BLaER1 (cell line): ENCODE measurements around the gene XAB2.
"Not testable (repeated sequence)": the region's sequence is repeated elsewhere in the genome, so short reads cannot be mapped to it uniquely, and the experiment has no call there.

ENCODE experiments used
- H3K27ac ChIP-seq: shearing (Covaris generic); formaldehyde crosslinking; 2 replicates; pipeline ENCODE4 v1.8.1; 2022
- H3K27me3 ChIP-seq: shearing (Covaris generic); formaldehyde crosslinking; 2 replicates; pipeline ENCODE4 v1.8.1; 2022
- H3K36me3 ChIP-seq: shearing (Covaris generic); formaldehyde crosslinking; 2 replicates; pipeline ENCODE4 v1.8.1; 2022
- H3K4me1 ChIP-seq: shearing (Covaris generic); formaldehyde crosslinking; 2 replicates; pipeline ENCODE4 v1.8.1; 2022
- H3K4me2 ChIP-seq: shearing (Covaris generic); formaldehyde crosslinking; 2 replicates; pipeline ENCODE4 v1.8.1; 2022
- H3K4me3 ChIP-seq: shearing (Covaris generic); formaldehyde crosslinking; 2 replicates; pipeline ENCODE4 v1.8.1; 2022
- H3K9ac ChIP-seq: shearing (Covaris generic); formaldehyde crosslinking; 2 replicates; pipeline ENCODE4 v1.8.1; 2022
- H3K9me3 ChIP-seq: shearing (Covaris generic); formaldehyde crosslinking; 2 replicates; pipeline ENCODE4 v1.8.1; 2022
- H4K20me1 ChIP-seq: shearing (Covaris generic); formaldehyde crosslinking; 2 replicates; pipeline ENCODE4 v1.8.1; 2022
- Cebpa-rat ChIP-seq: shearing (Covaris generic); IDR thresholded peaks from 2 replicates; pipeline ENCODE4 v1.8.1; 2022

Gene XAB2

DNA sequence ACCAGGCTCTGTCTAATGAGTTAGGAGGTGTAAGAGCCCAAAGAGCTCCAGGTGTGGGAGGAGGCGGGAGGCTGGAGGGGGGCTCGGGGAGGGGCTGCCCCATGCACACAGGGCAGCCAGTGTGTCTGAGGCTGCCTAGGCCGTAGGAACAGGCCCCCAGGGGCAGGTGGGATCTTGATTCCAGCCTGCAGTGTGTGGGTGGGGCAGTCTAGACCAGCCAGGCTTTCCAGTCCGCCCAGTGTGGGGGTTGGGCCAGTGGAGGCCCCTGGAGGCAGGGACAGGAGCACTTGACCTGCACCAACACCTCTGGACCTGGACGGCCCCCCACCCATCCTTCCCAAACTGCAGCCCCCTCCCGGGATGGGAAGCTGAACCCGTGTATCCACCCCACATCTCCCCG is 39.1 kb downstream of the XAB2 start:
- H3K4me1 ChIP-seq, result no peaks in the 10 kb centered on the region
- no peaks in the 10 kb centered on the region for H4K20me1 ChIP-seq
- H3K9ac ChIP-seq, result no peak overlapping the region
- peaks cover 12% of the 10 kb centered on the region; the same call in 1 of the 2 replicates for H3K27me3 ChIP-seq
- TF ChIP-seq Cebpa-rat, result no peak
- no peak overlapping the region for H3K4me3 ChIP-seq
- H3K27ac ChIP-seq, result no peak overlapping the region
- no peak overlapping the region for H3K4me2 ChIP-seq
- H3K9me3 ChIP-seq, result no peaks in the 10 kb centered on the region
- H3K36me3 ChIP-seq, result no peaks in the 10 kb centered on the region

DNA sequence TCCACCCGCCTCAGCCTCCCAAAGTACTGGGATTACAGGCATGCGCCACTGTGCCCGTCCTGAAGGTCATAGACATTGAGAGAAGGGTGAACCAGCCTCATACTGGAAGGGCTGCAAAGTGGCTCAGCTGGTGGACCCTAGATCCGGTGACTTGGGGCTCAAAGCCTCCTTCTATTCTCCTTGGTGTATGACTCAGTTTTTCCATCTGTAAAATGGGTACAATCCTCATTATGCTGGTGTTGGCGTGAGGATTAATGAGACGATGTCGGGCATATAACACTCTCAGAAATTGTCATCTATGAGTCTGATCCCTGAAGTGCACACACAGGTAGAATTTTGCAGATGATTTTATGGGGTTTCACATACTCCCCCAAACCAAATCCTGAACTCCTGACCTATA is 39.5 kb downstream of the XAB2 start:
- no peaks in the 10 kb centered on the region for H3K9me3 ChIP-seq
- H3K36me3 ChIP-seq, result no peaks in the 10 kb centered on the region
- H3K27me3 ChIP-seq, result peaks cover 8% of the 10 kb centered on the region; the same call in 1 of the 2 replicates
- no peak overlapping the region for H3K9ac ChIP-seq
- no peak overlapping the region for H3K4me3 ChIP-seq
- H3K4me1 ChIP-seq, result no peaks in the 10 kb centered on the region
- TF ChIP-seq Cebpa-rat, result no peak
- H3K27ac ChIP-seq, result no peak overlapping the region
- no peaks in the 10 kb centered on the region for H4K20me1 ChIP-seq
- H3K4me2 ChIP-seq, result no peak overlapping the region

DNA sequence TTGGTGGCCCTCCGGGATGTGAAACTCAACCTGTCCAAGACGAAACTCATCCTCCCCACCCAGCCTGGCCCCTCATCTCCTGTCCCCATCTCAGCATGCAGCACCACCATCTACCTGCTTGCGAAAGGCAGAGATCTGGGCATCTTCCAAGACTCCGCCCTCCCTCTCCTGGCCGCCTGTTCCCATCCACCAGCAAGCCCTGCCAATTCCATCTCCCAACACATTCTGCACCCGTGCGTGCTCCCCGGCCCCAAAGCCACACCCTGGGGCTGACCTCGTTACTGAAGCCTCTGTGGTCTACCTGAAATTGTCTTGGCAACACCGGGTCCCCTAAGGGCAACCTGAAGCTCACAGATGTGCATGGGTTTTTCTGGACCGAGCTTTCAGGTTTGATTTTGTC is 46.9 kb downstream of the XAB2 start:
- H3K27me3 ChIP-seq, result no peaks in the 10 kb centered on the region

DNA sequence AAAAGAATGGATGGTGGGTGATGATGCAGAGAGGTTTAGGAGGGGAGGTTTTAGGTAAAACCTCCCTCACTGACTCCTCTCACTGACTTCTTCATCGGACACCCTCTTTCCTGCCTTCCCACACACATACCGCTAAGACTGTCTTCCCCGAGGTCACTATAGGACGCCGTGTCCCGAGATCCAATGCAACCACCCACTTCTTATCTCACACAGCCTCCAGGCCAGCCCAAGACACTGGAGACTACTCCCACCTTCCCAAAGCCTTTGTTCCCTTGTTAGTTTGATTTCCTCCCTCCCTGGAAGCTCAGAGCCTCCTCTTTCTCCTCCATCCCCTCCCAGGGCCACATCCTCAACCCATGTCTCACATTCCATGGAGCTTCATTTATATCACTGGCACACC is 50.2 kb downstream of the XAB2 start:
- Histone ChIP-seq H3K9ac (no peak overlapping the region), H3K27me3 (no peaks in the 10 kb centered on the region), H3K4me3 (no peak overlapping the region), H3K36me3 (no peaks in the 10 kb centered on the region), H4K20me1 (no peaks in the 10 kb centered on the region), H3K4me2 (no peak overlapping the region), H3K9me3 (no peaks in the 10 kb centered on the region), H3K4me1 (no peaks in the 10 kb centered on the region), H3K27ac (no peak overlapping the region)
- TF ChIP-seq Cebpa-rat, result no peak

More for the DNA sequence above, 46.9 kb downstream of the XAB2 start:
- no peak overlapping the region for H3K4me3 ChIP-seq
- H3K4me1 ChIP-seq, result no peaks in the 10 kb centered on the region
- H3K4me2 ChIP-seq, result no peak overlapping the region
- H3K9me3 ChIP-seq, result no peaks in the 10 kb centered on the region
- H3K27ac ChIP-seq, result no peak overlapping the region
- H4K20me1 ChIP-seq, result no peaks in the 10 kb centered on the region
- no peaks in the 10 kb centered on the region for H3K36me3 ChIP-seq
- TF ChIP-seq Cebpa-rat, result no peak
- no peak overlapping the region for H3K9ac ChIP-seq

DNA sequence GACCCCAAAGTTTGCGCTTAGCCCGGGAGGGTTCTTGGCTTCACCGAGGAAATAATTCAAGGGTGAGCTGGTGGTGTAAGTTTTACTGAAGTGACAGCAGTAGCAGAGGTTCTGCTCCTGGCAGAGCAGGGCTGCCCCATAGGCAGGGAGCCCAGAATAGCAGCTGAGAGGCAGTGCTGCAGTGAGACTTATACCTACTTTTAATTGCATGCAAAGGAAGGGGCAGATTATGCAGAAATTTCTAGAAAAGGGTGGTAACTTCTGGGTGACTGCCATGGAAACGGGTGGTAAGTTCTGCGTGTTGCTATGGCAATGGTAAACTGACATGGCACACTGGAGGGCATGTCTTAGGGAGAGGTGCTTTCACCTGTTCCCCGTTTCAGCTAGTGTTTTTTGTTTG is 51.2 kb downstream of the XAB2 start:
- Histone ChIP-seq H3K4me2 (no peak overlapping the region), H3K4me1 (no peaks in the 10 kb centered on the region), H3K9me3 (no peaks in the 10 kb centered on the region), H3K36me3 (no peaks in the 10 kb centered on the region), H4K20me1 (no peaks in the 10 kb centered on the region), H3K4me3 (no peak overlapping the region), H3K27me3 (no peaks in the 10 kb centered on the region), H3K9ac (no peak overlapping the region), H3K27ac (no peak overlapping the region)
- no peak for TF ChIP-seq Cebpa-rat

DNA sequence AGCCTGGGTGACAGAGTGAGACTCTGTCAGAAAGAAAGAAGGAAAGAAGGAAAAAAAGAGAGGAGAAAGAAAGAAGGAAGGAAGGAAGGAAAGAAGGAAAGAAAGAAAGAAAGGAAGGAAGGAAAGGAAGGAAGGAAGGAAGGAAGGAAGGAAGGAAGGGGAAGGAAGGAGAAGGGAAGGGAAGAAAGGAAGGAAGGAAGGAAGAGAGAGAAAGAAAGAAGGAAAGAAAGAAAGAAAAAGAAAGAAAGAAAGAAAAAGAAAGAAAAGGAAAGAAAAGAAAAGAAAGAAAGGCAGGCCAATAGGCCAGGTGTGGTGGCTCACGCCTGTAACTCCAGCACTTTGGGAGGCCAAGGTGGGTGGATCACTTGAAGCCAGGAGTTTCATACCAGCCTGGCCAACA is 51.9 kb downstream of the XAB2 start:
- H3K9me3 ChIP-seq, H3K27me3 ChIP-seq, H3K4me3 ChIP-seq, H3K4me1 ChIP-seq, H4K20me1 ChIP-seq, H3K4me2 ChIP-seq, H3K9ac ChIP-seq, H3K36me3 ChIP-seq, H3K27ac ChIP-seq: not testable (repeated sequence)

DNA sequence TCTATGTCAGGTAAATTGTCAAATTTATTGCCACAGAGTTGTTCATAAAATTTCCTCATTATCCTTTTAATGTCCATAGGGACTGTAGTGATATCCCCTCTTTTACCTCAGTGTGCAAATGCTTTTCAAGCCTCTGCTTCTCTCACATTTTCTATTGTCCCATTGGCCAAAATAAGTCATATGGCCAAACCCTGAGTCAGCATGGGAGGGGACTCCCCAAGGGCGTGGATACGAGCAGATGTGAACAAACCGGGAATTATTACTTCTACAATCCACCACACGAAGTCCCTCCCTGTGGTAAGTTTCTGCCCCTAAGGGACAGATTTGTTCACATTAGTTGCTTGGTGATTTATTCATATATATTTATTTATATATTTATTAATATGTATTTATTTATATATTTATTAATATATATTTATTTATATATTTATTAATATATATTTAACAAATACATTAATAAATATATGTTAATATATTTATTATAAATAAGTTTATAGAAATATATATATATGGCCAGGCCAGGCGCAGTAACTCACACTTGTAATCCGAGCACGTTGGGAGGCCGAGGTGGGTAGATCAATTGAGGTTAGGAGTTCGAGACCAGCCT is 53.8 kb downstream of the XAB2 start:
- H3K27me3 ChIP-seq, result no peaks in the 10 kb centered on the region
- H3K4me3 ChIP-seq, result no peak overlapping the region
- no peak overlapping the region for H3K27ac ChIP-seq
- no peak for TF ChIP-seq Cebpa-rat
- no peaks in the 10 kb centered on the region for H3K36me3 ChIP-seq
- H3K9ac ChIP-seq, result no peak overlapping the region
- H4K20me1 ChIP-seq, result no peaks in the 10 kb centered on the region
- no peaks in the 10 kb centered on the region for H3K4me1 ChIP-seq
- no peaks in the 10 kb centered on the region for H3K9me3 ChIP-seq
- no peak overlapping the region for H3K4me2 ChIP-seq

DNA sequence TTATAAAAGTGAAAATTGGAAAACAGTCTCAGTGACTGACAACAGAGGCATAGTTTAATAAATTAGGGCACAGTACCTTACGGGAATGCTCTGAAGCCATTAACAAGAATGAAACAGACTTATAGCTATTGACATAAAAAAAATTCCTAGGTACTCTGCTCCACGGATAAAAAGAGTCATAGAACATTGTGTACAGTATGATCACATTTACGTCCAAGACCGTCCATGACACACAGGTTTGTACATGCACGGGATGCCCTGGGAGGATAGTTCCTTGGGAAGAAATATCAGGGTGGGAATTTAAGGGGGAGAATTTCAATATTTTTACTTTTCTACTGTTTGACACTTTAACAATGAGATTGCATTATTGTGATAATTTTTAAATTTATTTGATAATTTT is 58.6 kb downstream of the XAB2 start:
- Histone ChIP-seq H4K20me1 (no peaks in the 10 kb centered on the region), H3K4me1 (no peaks in the 10 kb centered on the region), H3K4me2 (no peak overlapping the region), H3K9me3 (no peaks in the 10 kb centered on the region), H3K27ac (no peak overlapping the region), H3K36me3 (no peaks in the 10 kb centered on the region), H3K27me3 (no peaks in the 10 kb centered on the region), H3K9ac (no peak overlapping the region), H3K4me3 (no peak overlapping the region)
- TF ChIP-seq Cebpa-rat, result no peak
